Muscle of back (tissue), 13 donors: ENCODE data around the gene TPP2. TPM values are rescaled to one million over a fixed set of nuclear protein-coding genes. Genes with fewer than 3 reads are reported as not detected.

ENCODE experiments used
- DNase-seq, 3 donors: peaks; one replicate each; pipeline versions ENCODE4 v3.0.0 to v3.0.0-alpha.2; 2013
- long read RNA-seq, 9 donors: transcript quantifications; one replicate each; lab custom pipeline, GENCODE V29; 2026
- polyA plus RNA-seq, 10 donors: library from polyadenylated mRNA; unstranded; fragments of 120-200 nt; gene quantifications; one replicate each; pipeline ENCODE4 v1.2.1, GENCODE V29; 2013; ENCODE audit not compliant: insufficient read length in 10 of 10

TPP2 gene
- 10 to 100 TPM; 40.6 to 69.2 (median 54.9) TPM for polyA plus RNA-seq
- long read RNA-seq, donor 1 = 0 reads
- long read RNA-seq, donor 2, partial matches to known transcripts = 0 of 2 reads
- long read RNA-seq, donor 2, other reads (novel, unspliced or antisense) = 0 of 2 reads
- long read RNA-seq, donor 3 = 0 reads
- long read RNA-seq, donor 4 = 0 reads
- long read RNA-seq, donor 5, partial matches to known transcripts = 0 of 1 reads
- long read RNA-seq, donor 5, other reads (novel, unspliced or antisense) = 0 of 1 reads
- long read RNA-seq, donor 6 = 0 reads
- long read RNA-seq, donor 7, partial matches to known transcripts = 0 of 1 reads
- long read RNA-seq, donor 7, other reads (novel, unspliced or antisense) = 0 of 1 reads
- long read RNA-seq, donor 8 = 0 reads
- long read RNA-seq, donor 9 = 0 reads

DNA sequence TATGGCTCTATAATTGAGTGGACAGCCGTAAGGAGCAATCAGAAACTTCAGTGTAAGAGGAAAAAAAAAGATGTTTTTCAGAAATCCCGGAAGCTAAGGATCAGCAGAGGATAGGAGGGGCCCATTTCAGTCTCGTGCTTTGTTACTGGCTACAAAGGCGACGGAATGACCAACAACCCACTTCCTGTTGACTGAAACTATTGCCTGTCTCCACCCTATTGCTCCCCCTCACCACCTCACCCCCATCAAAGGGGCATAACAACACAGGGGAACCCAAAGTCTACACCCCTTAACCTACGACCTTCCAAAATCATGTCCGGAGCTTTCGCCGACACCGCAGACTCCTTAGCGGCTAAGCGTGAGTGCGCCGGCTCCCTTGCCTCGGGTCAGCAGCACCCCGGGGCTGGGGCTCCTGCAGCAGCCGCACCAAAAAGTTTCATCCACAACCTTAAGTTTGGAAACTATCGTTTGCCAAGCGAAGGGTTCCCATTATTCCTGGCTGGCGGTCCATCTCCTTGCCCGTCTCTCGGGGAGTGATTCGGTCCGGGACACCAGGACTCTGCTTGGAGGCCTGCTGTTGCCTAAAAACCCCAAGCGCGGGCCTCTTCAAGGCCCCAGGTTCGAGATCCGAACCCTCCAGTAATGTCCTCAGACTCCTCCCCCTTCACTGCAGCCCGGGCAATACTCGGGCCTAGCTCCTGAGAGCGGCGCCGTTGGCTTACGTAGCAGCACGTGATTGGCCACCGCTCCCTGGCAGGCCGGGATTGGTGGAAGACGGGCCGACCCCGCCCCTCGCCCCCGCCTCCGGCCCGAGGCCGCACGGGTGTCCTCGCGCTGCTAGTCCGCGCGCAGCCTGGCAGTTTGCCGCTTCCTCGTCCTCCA, at the start of gene TPP2:
TSS of gene TPP2 (plus strand) at position 840 of the 882 bp plus-strand sequence. CDS start 53 bp downstream, outside the sequence.
- DNase-seq = peak; percentile 99 to 100 (median 99)

- no peak for DNase-seq
Measured at GRCh38 chr13:102548811-102549210, 48.0 kb upstream of the TPP2 start.

GRCh38 chr13:102550507-102550906, 46.3 kb upstream of the TPP2 start:
- DNase-seq = no peak

- DNase-seq = peak; percentile 10 to 26 (median 16)
Measured at GRCh38 chr13:102555914-102556553, 40.8 kb upstream of the TPP2 start.

- DNase-seq = no peak
Measured at GRCh38 chr13:102556806-102557205, 40.0 kb upstream of the TPP2 start.

DNA sequence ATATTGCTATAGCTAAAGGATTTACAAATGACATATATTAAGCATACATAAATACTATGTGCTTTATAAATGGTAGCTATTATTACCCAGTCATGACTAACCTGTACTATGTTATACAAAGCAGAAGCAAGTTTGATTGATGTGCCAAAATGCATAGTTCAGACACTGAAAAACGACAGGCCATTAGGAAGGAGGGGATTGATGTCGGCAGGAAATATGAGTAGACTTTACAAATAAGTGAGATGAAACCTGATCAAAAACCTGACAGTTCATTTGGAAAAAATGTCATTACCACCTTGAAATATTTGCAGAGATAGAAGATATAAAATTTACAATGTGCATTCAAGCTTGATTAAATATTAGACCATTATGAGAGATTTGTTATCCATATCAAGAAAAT, 38.8 kb upstream of the TPP2 start:
- DNase-seq = no peak

DNA sequence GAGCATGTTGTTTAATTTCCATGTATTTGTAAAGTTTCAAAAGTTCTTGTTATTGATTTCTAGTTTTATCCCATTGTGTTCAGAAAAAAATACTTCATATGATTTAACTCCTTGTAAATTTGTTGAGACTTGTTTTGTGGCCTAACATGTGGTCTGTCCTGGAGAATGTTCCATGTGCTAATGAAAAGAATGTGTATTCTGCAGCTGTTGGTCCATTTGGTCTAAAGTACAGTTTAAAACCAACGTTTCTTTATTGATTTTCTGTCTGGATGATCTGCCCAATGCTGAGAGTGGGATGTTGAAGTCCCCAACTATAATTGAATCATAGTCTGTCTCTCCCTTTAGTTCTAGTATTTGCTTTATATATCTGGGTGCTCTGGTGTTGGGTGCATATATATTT, 34.9 kb upstream of the TPP2 start:
- no peak for DNase-seq

- DNase-seq = no peak
Measured at GRCh38 chr13:102563267-102563666, 33.5 kb upstream of the TPP2 start.

DNA sequence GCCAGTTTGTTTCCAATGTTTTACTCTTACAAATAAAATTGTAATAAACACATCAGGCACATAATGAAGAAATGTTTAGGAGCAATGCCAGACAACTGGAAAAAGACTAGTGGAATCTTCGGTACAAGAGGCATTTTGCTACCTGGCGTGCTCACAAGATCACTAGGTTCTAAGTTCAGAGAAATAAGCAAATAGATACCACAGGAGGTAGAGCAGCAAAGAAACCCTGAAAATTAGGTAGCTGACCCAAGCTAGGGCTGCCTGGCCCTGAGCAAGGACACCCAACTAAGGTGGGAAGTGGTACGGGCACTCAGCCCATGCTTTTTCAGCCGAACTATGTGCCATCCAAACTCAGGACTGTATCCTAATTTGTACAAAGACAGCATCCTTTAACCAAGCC, 32.2 kb upstream of the TPP2 start:
- no peak for DNase-seq

DNA sequence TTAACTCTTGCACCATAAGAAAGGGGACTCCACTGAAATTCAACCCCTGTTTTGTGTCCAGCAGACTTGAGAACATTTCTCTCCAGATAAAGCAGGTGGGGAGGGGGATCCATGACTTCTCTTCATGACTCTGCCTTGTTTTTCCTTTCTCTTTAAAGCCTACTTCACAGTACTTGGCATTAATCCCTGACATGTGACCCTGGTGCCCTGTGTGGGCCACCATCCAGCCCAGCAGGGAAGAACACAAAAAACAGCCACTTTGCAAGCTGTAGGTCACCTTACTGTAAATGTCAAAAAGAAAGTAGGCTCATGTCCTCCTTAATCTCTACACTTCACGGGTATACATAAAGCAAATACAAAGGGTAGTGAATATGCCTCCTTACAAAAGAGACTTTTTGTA, 30.3 kb upstream of the TPP2 start:
- no peak for DNase-seq

- DNase-seq = no peak
Measured at GRCh38 chr13:102567857-102568256, 28.9 kb upstream of the TPP2 start.

DNA sequence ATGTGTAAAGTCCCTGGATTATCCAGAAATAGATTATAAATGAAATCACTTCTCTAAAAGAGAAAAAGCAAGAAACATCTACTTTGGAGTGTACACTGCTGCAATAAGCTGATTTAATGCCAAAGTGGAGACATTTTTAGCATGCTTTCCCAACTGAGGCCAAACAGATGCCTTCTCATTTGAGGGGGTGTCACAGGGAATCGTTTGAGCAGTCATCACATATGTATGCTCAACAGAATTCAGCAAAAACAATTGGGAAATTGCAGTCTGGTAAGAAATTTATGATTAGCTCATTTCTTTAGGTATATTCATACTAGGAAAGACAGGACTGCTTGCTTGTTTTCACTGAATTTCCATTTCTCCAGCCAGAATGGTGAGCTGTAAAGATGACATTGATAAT, 27.3 kb upstream of the TPP2 start:
- peak in 1 of 3 donors; percentile 7 for DNase-seq

- DNase-seq = peak in 1 of 3 donors; percentile 17
Measured at GRCh38 chr13:102571075-102571474, 25.7 kb upstream of the TPP2 start.

GRCh38 chr13:102572323-102572722, 24.5 kb upstream of the TPP2 start:
- no peak for DNase-seq

DNA sequence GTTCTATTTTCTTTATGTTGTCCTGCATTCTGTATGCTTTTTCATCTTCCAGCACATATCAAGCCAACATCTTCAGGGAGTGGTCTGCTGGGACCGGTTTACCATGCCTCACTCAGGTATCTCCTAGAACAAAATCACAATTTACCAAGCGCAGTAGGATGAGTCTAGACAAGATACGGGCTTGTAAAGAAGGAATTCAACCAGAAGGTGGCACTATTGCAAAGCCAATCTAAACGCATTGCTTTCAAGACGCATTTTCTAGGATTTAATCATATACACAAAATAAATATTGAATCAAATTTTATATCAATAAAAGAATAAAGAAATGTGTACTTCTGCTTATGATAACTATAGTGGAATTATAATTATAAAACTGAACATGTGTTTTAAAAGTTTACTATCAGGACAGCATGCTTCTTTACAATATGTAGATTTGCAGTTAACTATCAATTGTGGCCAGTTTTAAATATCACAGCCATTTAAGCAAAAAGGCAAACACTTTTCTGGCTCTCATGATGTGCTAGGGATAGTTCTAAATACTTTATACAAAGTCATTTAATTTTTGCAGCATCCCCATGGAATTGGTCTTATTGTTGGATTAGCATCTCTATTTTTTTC, 16.1 kb upstream of the TPP2 start:
- DNase-seq = peak; percentile 63 to 80 (median 76)

DNA sequence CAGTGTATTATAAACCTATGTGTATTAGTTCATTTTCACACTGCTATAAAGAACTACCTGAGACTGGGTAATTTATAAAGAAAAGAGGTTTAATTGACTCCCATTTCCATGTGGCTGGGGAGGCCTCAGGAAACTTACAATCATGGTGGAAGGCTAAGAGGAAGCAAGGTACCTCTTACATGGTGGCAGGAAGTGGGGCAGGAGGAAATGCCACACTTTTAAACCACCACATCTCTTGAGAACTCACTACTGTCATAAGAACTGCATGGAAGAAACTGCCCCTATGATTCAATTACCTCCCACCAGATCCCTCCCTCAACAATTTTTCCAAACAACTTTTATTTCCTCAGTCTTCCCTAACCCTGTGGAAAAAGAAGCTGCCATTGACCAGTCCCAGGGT, 14.5 kb upstream of the TPP2 start:
- DNase-seq = no peak

DNA sequence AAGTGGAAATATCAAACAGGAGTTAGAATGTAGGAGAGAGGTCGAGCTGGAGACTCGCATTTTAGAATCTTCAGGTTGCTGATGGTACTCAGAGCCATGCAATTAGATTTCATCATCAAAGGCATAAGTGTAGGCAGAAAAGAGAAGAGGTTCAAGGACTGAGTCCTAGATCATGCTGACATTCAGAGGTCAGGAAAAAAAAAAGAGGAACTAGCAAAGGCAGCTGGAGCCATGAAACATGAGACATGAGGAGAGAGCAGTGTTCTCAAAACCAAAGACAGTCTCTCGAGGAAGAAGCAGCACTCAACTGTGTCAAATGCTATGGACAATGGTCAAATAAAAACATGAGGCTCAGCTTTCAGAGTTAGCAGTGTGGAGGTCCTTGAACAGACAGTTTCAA, 12.4 kb upstream of the TPP2 start:
- peak in 1 of 3 donors; percentile 25 for DNase-seq

GRCh38 chr13:102586615-102587014, 10.2 kb upstream of the TPP2 start:
- DNase-seq = no peak

DNA sequence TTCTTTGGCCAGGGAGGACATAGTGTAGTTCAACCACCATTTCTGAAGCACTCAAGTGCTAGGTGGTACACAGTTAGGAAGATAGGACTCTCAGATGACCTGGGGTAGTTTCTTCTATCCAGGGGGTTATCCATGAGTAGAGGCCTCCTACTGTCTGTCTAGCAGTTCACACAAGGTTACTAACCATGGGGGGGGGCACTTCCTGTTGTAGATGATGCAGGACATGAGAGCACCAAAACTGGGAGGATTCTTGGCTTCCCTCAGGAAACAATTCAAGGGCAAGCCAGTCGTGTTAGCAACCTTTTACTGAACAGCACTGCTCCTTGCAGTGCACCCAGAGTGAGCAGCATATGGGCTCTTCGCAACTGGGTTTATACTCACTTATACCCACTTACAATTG, 8.9 kb upstream of the TPP2 start:
- DNase-seq = no peak

DNA sequence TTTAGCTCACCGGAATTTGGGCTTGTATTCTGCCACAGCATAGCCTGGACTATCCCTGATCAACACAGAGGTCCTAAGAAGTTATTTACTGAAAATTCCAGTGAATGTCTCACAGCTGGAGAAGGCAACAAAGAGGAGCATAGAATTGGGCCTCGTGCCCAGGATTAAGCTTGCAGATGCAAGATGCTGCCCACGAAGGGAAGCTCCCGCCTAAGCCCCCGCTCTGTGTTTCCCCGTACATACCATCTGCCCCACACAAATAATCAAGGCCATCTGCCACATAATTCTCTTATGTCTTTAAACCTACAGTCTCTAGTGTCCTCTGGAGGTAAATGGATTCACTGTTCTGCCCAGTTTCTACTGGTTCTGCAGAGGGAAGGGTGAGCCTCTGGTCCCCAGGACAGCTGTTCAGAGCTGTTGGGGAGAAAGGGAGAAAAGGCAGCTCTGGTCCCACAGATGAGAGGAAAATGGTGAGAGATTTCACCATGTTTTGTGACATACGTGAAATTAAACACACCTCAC, 7.4 kb upstream of the TPP2 start:
- DNase-seq = peak in 1 of 3 donors; percentile 13

DNA sequence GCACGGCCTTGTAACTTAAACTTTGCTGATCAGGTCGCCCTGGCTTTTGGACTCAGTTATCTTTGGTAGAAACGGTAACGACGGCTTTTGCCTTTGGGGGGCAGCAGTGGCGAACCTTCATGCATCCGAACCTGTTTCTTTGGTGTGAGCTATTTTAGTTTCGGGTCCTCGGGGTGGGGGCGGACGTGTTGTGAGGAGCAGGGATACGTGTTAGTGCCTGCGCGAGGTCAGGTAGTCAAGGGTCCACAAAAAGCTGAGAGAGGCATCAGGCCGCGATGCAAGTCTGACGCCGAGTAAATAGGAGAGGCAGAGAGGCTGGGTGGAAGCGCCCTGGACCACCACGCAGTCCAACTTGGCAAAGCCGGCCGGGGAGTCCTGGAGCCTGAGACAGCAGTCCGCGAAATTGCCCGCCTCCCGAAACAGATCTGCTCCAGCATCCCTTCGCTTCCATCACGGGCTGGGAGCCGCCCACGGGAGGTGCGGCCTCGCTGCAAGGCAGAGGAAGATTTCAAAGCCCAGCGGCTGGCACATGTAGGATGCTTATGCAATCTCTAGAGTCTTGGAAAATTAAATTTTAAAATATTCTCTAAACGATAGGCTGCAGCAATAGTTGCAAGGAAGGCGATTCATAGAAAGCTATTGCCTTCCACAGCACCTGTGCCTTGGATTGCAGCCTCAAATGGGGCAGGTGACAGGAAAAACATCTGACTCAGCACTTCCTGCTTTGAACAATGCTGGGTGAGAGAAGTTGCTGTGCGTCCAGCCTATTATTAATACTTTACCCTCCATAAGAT, 4.6 kb upstream of the TPP2 start:
- peak; percentile 65 to 91 (median 79) for DNase-seq
